GM18511 (cell line): ENCODE data around the gene TENM3.

Experiments
- ATAC-seq: cut with Tn5 transposase; IDR thresholded peaks from one replicate; pipeline ENCODE4 v1.9.1; 2021; ENCODE audit warnings: mild to moderate bottlenecking, moderate library complexity; ENCODE audit not compliant: unreplicated experiment

Gene TENM3

GRCh38 chr4:182756161-182756690 is 513.0 kb downstream of the TENM3 start:
- no peak for ATAC-seq

- no peak for ATAC-seq
Measured at GRCh38 chr4:182758273-182758672, 515.1 kb downstream of the TENM3 start.

- no peak for ATAC-seq
Measured at GRCh38 chr4:182760551-182761043, 517.4 kb downstream of the TENM3 start.

- no peak for ATAC-seq
Measured at GRCh38 chr4:182764137-182764536, 520.9 kb downstream of the TENM3 start.

- ATAC-seq: no peak
Measured at GRCh38 chr4:182764642-182765041, 521.4 kb downstream of the TENM3 start.

- no peak for ATAC-seq
Measured at GRCh38 chr4:182765987-182766856, 523.0 kb downstream of the TENM3 start.

GRCh38 chr4:182766857-182767250 is 523.7 kb downstream of the TENM3 start:
- ATAC-seq: no peak

GRCh38 chr4:182768838-182769237 is 525.6 kb downstream of the TENM3 start:
- no peak for ATAC-seq

- ATAC-seq: no peak
Measured at GRCh38 chr4:182770259-182770995, 527.2 kb downstream of the TENM3 start.

- no peak for ATAC-seq
Measured at GRCh38 chr4:182770996-182771514, 527.9 kb downstream of the TENM3 start.

- ATAC-seq: no peak
Measured at GRCh38 chr4:182775075-182775474, 531.9 kb downstream of the TENM3 start.

GRCh38 chr4:182776376-182777105 is 533.3 kb downstream of the TENM3 start:
- ATAC-seq: no peak

GRCh38 chr4:182778222-182778982 is 535.2 kb downstream of the TENM3 start:
- no peak for ATAC-seq

GRCh38 chr4:182786991-182787390 is 543.8 kb downstream of the TENM3 start:
- ATAC-seq: no peak

GRCh38 chr4:182788201-182788600 is 545.0 kb downstream of the TENM3 start:
- ATAC-seq: no peak

GRCh38 chr4:182789529-182789928 is 546.3 kb downstream of the TENM3 start:
- ATAC-seq: no peak

- no peak for ATAC-seq
Measured at GRCh38 chr4:182795446-182796238, 552.4 kb downstream of the TENM3 start.

- ATAC-seq: no peak
Measured at GRCh38 chr4:182799515-182800215, 556.5 kb downstream of the TENM3 start.

GRCh38 chr4:182800216-182800515 is 557.0 kb downstream of the TENM3 start:
- no peak for ATAC-seq
